GM18867 (cell line): ENCODE data around the gene LRRC73.
A peak's percentile ranks its signal among the peaks of the same experiment; 100 is the strongest.
"Not testable (repeated sequence)": the region's sequence is repeated elsewhere in the genome, so short reads cannot be mapped to it uniquely, and the experiment has no call there.

Source experiments
- ATAC-seq: cut with Tn5 transposase; IDR thresholded peaks from one replicate; pipeline ENCODE4 v1.9.1; 2021; ENCODE audit warnings: mild to moderate bottlenecking, moderate library complexity; ENCODE audit not compliant: unreplicated experiment

Gene LRRC73, protein sequence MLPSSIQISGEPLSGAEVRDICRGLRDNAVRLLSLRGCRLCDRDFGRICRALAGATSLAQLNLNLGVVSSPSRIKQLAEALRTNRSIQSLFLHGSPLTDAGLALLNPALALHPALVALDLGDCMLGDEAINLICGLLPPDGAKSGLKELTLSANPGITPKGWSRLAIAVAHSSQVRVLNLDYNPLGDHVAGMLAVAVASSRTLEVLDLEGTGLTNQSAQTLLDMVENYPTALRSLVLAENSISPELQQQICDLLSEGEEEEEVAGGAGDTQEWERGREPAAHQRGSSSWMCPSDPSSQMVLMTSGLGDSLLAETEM

DNA sequence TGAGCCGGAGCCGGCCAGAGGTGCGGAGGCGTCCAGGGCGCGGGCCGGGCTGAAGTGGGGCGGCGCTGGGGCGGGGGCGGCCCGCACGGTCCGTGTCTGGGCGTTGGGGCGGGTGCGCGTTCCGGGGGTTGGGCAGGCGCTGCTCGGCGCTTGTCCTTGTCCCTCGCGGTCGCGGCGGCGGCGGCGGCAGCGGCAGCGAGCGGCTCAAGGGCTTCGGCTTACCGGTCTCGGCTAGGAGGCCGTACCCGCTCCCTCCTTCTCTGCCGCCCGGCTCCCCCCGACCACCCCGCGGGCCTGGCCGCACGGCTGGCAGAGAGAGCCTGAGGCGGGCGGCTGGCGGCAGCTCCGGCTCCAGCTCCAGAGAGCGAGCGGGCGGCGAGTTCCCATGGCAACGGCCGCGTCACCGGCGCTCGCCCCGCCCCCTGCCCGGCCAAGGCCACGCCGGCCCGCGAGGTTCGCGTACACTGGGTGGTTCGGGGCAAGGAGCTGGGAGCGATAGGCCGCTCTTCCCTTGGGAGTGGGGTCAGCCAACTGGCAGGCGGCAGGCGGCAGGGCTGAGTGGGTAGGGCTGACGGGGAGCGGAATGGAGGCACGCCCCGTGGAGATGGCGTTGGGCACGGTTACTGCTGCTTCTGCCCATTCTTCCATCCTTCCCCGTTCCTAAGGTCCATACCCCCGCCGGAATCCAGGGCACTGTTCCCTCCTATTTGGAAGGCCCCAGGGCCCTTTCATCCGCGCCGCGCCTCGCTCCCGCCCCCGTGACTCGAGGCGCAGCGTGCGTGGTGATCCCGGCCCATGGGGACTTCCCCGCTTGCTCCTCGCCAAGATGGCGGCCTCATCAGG lies at the start of gene LRRC73:
LRRC73 (minus strand) TSS at position 363 of the 843 bp plus-strand sequence. CDS start 561 bp downstream, outside the sequence.
- ATAC-seq = peak; percentile 53

GRCh38 chr6:43559328-43559727 lies 49.2 kb upstream of the LRRC73 start:
- ATAC-seq = no peak

DNA sequence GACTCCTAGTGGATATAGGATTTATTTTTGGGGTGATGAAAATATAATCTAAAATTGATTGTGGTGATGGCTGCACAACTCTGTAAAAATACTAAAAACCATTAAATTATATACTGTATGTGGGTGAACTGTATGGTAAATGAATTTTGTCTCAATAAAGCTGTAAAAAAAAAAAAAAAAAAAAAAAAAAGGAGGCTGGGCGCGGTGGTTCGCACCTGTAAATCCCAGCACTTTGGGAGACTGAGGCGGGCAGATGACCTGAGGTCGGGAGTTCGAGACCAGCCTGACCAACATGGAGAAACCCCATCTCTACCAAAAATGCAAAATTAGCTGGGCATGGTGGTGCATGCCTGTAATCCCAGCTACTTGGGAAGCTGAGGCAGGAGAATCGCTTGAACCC lies 47.5 kb upstream of the LRRC73 start:
- not testable (repeated sequence) for ATAC-seq

- ATAC-seq = no peak
Observed at GRCh38 chr6:43547222-43547621, 37.1 kb upstream of the LRRC73 start.

DNA sequence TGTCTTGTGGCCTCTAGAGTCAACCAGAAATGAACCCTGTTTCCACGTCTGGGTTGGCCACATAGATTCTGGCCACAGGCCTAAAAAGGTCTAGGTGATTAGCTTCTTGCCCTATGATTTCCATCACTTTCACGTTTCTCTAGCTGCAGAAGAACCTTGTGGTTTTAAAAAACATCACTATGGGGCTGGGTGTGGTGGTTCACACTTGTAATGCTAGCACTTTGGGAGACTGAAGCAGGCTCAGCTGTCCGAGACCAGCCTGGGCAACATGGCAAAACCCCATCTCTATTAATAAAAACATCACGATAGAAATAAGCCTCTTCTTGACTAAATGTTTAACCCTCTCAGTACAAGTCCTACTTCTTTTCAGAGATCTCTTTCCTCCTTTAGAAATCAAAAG lies 34.3 kb upstream of the LRRC73 start:
- ATAC-seq = peak; percentile 40

DNA sequence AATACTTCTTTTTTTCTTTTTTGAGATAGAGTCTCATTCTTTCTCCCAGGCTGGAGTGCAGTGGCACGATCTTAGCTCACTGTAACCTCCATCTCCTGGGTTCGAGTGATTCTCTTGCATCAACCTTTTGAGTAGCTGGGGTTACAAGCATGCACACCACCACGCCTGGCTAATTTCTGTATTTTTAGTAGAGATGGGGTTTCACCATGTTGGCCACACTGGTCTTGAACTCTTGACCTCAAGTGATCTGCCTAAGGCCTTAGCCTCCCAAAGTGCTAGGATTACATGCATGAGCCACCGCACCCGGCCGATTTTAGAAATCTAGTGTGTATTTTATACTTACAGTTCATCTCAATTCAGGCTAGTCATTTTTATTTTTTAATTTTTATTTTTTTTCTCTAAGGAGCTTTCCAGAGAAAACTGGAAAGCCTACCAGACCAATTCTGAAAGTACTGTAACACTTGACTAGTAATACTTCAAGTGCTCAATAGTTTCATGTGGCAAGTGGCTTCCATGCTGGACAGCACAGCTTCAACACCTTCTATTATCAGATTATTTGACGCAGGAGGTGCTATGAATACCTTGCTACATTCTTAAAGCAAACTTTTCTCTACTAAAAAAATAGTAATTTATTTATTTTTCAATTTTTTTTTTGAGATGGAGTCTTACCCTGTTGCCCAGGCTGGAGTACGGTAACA lies 31.8 kb upstream of the LRRC73 start:
- peak; percentile 43 for ATAC-seq

- ATAC-seq = no peak
Observed at GRCh38 chr6:43540507-43540906, 30.4 kb upstream of the LRRC73 start.

- not testable (repeated sequence) for ATAC-seq
Observed at GRCh38 chr6:43539409-43539808, 29.3 kb upstream of the LRRC73 start.

DNA sequence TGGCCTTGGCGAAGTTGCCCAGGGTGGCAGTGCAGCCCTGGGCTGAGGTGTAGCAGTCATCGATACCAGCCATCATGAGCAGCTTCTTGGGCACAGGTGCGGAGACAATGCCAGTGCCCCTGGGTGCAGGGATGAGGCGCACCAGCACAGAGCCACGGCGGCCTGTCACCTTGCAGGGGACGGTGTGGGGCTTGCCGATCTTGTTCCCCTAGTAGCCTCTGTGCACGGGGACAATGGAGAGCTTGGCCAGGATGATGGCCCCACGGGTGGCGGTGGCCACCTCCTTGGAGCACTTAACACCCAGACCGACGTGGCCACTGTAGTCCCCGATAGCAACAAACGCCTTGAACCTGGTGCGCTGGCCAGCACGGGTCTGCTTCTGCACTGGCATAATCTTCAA lies 28.8 kb upstream of the LRRC73 start:
- not testable (repeated sequence) for ATAC-seq

DNA sequence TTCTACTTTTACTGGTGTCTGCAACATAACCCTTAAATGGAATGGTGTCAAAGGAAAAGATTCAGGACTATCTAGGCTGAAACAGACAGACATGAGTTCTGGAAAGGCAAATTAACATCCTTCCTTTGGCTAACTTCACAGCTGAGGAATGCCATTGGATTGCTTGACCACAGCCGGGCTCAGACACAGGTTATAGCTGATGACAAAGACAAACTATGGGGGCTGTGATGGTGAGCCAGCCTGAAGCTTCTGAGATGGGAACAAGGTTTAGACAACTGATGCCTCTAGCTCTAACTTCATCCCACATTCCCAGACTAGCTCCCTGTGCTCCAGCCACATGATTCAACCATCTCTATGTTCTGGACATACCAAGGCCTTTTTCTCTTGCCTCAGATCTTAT lies 22.1 kb upstream of the LRRC73 start:
- ATAC-seq = no peak

DNA sequence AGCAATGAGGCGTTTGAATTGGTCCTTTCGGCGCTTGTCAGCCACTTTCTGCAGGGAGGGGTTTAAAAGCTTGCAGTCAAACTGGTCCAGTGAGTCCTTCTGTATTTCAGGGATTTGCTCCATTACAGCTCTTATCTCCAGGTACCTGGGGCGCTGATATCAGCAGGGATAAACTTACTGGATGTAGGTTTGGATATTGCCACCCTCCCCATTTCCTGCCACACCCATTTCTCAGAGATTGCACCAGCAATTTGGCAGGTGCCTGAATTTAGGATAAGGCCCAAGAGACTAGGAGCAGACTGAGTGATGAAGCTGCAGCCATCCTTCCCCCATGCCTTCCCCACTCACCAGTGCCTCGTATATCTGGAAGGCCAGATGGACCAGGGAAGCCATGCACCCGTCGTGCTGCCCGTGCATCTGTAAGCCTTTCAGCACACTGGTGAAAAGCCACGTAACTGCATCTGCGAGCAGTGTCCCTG lies 14.4 kb upstream of the LRRC73 start:
- no peak for ATAC-seq

DNA sequence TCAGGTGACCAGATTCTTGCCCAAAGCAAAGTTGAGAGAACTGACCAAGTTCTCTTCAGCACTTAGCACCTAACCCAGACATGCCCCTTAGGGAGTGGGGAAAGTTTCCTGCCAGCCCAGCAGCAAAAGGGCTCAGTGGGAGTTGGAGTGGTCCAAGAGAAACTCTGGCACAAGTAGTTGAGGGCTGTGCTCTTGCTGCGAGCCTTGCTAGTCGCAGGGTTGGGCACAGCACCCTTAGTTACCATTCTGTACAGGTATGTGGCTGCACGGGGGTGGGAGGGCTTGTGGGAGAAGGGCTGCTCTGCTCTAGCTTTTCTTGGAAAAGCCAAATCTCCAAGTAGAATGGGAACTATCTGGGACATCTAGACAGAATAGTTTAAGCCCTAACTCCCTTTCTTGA lies 13.1 kb upstream of the LRRC73 start:
- no peak for ATAC-seq

- ATAC-seq = no peak
Observed at GRCh38 chr6:43522547-43523261, 12.6 kb upstream of the LRRC73 start.

GRCh38 chr6:43521836-43522235 lies 11.7 kb upstream of the LRRC73 start:
- ATAC-seq = no peak

GRCh38 chr6:43520097-43520496 lies 10.0 kb upstream of the LRRC73 start:
- no peak for ATAC-seq

GRCh38 chr6:43517505-43518357 lies 7.6 kb upstream of the LRRC73 start:
- ATAC-seq = no peak

GRCh38 chr6:43516697-43517504 lies 6.8 kb upstream of the LRRC73 start, which contains the start of the genes POLR1C and YIPF3:
TSS of gene POLR1C (plus strand) at chr6:43517089. CDS start at chr6:43517110, 21 bp downstream.
TSS of gene YIPF3 (minus strand) at chr6:43516926. CDS start at chr6:43516807, 119 bp downstream.
- ATAC-seq = peak; percentile 82

DNA sequence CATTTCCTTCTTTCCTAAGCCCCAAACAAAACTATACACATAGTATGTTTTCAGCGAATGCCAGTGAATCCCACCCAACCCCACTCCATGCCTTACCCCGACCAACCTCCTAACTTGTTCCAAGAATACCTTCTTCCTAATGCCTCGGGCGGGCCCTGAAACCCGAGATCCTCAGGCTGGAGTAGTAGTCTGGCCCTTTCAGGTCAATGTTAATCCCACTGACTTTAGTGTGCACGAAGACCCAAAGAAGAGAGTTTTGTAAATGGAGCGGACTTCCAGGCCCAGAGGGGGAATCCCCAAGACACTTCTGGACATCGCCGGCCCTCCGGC lies 6.2 kb upstream of the LRRC73 start:
- no peak for ATAC-seq

DNA sequence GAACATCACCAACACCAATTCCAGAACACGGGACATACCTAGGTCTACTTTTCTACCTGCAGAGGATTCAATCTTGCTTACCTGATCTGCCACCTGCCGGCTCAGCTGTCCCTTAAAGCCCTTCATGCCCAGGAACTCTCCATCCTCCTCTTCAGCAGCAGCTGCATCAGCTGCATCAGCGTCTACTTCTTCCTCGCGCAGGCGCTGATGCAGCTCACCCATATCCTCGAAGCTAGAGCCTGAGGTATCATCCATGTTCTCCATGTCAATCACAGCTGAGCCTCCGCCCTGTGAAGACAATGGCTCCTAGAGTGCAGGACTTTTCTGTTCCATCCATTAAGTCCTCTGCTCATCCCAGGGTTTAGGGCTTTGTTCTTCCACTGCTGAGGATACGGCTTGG lies 5.7 kb upstream of the LRRC73 start:
- ATAC-seq = no peak
